Measurements from ENCODE around the gene LRRFIP2. TPM values are rescaled to one million over a fixed set of nuclear protein-coding genes. Genes with fewer than 3 reads are reported as not detected.

LRRFIP2 gene
- polyA plus RNA-seq, 3 donors, result 39.6 to 42.9 (median 40.5) TPM

DNA sequence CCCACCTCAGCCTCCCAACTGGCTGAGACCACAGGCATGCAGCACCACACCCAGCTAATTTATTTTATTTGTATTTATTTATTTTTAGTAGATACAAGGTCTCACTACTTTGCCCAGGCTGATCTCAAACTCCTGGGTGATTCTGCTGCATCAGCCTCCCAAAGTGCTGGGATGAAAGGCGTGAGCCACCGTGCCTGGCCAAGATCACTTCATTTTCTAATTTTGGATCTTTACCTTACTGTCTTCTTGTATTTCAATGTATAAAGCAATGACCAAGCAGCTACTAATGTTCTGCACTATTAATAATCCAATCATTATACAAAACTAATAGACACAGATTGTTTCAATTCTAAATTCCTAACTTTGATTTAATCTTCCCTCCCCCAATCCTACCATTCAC is 56.2 kb downstream of the LRRFIP2 start:
- no peak for DNase-seq (ENCODE audit: low read depth in 3 of 3, low spot score in 2 of 3)

DNA sequence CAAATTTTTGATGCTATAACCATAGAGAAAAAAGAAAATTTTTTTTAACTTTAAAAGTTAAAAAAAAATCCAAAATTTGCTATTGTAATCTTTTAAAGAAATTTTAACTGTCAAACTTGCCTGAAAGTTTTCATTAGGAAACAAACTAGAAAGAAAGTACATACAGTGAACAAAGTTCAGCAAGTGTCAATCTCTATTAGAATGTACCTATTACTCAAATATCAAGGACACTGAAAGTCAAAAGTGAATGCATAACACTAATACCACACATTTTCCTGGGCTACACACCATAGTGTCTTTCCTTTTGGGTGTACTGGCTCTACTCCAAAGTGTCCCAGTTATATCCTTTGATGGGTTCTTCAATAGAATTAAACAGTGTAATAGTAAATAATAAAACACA is 56.8 kb downstream of the LRRFIP2 start:
- DNase-seq (ENCODE audit: low read depth in 3 of 3, low spot score in 2 of 3), result no peak

DNA sequence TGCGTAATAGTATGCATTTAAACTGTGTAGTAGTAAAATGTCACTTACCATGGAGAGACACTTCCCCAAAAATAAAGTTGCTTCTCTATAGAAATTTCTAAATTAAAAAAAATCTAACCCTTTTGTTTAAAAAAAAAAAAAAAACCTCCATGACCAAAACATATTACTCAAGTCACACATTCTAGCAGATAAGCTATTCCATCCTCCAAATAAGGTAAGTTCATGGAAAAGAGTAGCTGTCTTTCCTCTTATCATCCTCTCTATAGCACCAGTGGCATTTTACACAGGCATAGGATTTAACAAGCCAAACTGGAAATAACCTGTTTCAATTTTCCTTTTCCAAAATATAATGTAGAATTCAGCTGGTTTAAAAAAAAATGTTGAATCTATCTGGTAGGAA is 57.4 kb downstream of the LRRFIP2 start:
- DNase-seq (ENCODE audit: low read depth in 3 of 3, low spot score in 2 of 3), result no peak

DNA sequence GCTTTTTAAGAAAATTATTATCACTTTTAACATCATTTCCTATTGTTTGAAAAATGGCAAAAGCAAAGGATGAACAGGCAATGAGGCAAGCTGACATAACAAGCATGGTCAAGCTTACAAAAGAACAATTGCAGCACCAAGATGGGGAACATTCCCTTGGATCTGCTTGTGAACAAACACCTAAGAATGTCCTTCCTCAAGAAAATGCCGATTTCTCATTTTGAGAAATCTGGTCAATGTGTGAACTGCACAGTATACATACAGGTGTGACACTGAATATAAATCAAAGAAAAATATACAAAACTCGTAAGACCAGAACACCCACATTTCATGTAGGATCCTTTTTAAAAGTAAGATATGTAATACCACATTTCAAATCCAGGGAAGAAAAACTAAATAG is 58.9 kb downstream of the LRRFIP2 start:
- DNase-seq (ENCODE audit: low read depth in 3 of 3, low spot score in 2 of 3), result no peak

DNA sequence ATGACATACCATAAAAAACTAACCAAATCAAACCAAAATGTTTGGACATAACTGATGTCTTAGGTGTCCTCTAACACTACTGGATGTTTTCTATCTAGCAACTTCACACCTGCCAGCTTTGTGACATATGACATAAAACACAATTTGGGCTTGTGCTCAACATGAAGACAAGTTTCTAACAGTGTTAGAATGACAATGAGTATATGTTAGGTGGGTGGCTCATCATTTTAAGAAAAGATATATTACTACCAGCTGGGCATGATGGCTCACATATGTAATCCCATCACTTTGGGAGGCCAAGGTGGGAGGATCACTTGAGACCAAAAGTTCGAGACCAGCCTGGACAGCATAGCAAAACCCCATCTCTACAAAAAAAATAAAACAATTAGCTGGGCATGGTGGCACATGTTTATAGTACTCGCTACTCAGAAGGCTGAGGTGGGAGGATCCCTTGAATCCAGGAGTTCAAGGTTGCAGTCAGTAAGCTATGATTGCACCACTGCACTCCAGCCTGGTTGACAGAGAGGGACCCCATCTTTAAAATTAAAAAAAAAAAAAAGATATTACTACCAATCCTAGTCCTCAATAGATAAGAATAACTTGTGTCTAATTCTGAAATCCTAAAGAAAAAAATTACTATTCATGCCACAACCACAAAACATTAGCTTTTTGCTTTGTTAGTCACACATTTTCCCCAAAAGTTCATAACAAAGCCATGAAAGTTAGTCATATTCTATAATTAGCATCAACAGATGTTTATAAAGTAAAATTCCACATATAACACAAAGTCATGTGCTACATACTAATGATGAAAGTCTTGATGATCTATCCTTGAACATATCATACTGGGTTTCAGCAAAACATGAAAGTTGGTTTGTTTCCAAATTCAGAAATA is 59.9 kb downstream of the LRRFIP2 start:
- no peak for DNase-seq (ENCODE audit: low read depth in 3 of 3, low spot score in 2 of 3)

GRCh38 chr3:37112987-37113386 is 61.4 kb downstream of the LRRFIP2 start:
- no peak for DNase-seq (ENCODE audit: low read depth in 3 of 3, low spot score in 2 of 3)

- no peak for DNase-seq (ENCODE audit: low read depth in 3 of 3, low spot score in 2 of 3)
Measured at GRCh38 chr3:37111199-37111598, 63.2 kb downstream of the LRRFIP2 start.

GRCh38 chr3:37107846-37108245 is 66.5 kb downstream of the LRRFIP2 start:
- DNase-seq (ENCODE audit: low read depth in 3 of 3, low spot score in 2 of 3), result no peak

- DNase-seq (ENCODE audit: low read depth in 3 of 3, low spot score in 2 of 3), result no peak
Measured at GRCh38 chr3:37103103-37103808, 71.1 kb downstream of the LRRFIP2 start.

- no peak for DNase-seq (ENCODE audit: low read depth in 3 of 3, low spot score in 2 of 3)
Measured at GRCh38 chr3:37100411-37100810, 74.0 kb downstream of the LRRFIP2 start.

- DNase-seq (ENCODE audit: low read depth in 3 of 3, low spot score in 2 of 3), result no peak
Measured at GRCh38 chr3:37099469-37099868, 74.9 kb downstream of the LRRFIP2 start.

GRCh38 chr3:37098884-37099283 is 75.5 kb downstream of the LRRFIP2 start:
- no peak for DNase-seq (ENCODE audit: low read depth in 3 of 3, low spot score in 2 of 3)

- no peak for DNase-seq (ENCODE audit: low read depth in 3 of 3, low spot score in 2 of 3)
Measured at GRCh38 chr3:37097776-37098175, 76.6 kb downstream of the LRRFIP2 start.

DNA sequence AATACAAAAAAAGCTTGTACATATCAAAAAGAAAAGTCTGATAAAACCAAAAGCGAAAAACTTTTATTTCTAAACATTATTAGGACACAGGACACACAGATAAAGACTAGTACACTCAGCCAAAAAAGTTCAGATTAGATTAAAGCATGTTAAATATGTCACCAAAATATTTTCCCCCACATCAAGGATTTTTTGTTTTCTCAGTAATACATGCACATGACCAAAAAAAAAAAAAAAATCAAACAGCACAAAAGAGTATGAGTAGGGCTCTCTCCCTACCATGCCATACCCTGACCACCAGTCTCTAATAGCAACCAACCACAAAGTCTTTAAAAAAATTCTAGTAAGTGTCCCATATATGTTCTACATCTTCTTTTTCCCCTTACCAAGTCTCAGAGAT is 77.4 kb downstream of the LRRFIP2 start:
- DNase-seq (ENCODE audit: low read depth in 3 of 3, low spot score in 2 of 3), result no peak

DNA sequence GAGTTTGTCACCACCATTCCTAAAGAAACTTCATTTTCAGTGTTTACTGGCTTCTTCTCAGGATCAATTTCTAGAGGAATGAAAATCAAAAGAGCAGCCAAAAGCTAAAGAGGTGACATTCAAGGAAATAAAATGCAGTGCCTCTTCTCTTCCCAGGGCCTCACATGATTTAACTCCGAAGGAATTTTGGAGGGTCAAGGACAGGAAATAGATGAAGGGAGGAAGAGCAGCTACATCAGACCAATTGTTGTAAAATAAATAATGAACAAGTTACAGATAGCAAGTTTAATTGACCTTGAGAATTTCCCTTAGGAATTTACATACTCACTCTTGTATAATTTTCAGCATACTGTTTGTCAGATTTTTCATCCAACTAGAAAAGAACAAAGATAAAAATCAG is 78.1 kb downstream of the LRRFIP2 start:
- no peak for DNase-seq (ENCODE audit: low read depth in 3 of 3, low spot score in 2 of 3)

- DNase-seq (ENCODE audit: low read depth in 3 of 3, low spot score in 2 of 3), result no peak
Measured at GRCh38 chr3:37094636-37095035, 79.7 kb downstream of the LRRFIP2 start.

- DNase-seq (ENCODE audit: low read depth in 3 of 3, low spot score in 2 of 3), result no peak
Measured at GRCh38 chr3:37093481-37093880, 80.9 kb downstream of the LRRFIP2 start.

GRCh38 chr3:37092484-37092883 is 81.9 kb downstream of the LRRFIP2 start:
- DNase-seq (ENCODE audit: low read depth in 3 of 3, low spot score in 2 of 3), result no peak

GRCh38 chr3:37087870-37088269 is 86.5 kb downstream of the LRRFIP2 start:
- DNase-seq (ENCODE audit: low read depth in 3 of 3, low spot score in 2 of 3), result no peak

DNA sequence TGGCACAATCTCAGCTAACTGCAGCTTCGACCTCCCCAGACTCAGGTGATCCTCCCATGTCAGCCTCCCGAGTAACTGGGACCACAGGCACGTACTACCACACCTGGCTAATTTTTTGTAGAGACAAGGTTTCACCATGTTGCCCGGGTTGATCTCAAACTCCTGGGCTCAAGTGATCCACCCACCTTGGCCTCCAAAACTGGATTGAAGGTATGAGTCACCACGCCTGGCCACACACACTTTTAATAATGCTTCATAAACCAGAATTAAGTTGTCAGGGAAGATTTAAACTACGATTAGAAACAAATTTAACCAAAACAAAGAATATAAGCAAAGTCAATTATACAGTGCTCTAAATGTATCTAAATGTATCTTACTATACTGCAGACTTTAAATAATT is 87.5 kb downstream of the LRRFIP2 start:
- DNase-seq (ENCODE audit: low read depth in 3 of 3, low spot score in 2 of 3), result no peak

GRCh38 chr3:37082317-37082716 is 92.1 kb downstream of the LRRFIP2 start:
- DNase-seq (ENCODE audit: low read depth in 3 of 3, low spot score in 2 of 3), result no peak

DNA sequence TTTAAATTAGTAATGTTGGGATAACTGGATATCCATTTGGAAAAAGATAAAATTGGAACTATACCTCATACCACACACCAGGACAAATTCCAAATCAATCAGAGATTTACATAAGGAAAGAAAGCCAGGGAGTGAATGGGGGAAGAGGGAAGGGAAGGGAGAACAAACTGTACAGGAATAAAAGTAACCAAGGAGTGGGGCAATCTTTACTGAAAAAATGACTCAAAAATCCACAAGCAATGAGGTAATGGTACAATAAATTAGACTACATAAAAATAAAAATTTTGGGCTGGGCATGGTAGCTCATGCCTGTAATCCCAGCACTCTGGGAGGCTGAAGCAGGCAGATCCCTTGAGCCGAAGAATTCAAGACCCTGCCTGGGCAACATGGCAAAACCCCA is 98.4 kb downstream of the LRRFIP2 start:
- DNase-seq (ENCODE audit: low read depth in 3 of 3, low spot score in 2 of 3), result no peak
